HTR-8/SVneo (cell line): ENCODE measurements around the gene GSTM3.

Source experiments
- DNase-seq: peaks from one replicate; pipeline ENCODE4 v3.0.0; 2011; ENCODE audit warnings: low spot score, mixed read lengths; ENCODE audit not compliant: insufficient read length
- FAIRE-seq: peaks from 2 replicates; lab custom pipeline; 2011; peaks lifted over from hg19 to GRCh38; lab: Jason Lieb, UNC

The GSTM3 gene

DNA sequence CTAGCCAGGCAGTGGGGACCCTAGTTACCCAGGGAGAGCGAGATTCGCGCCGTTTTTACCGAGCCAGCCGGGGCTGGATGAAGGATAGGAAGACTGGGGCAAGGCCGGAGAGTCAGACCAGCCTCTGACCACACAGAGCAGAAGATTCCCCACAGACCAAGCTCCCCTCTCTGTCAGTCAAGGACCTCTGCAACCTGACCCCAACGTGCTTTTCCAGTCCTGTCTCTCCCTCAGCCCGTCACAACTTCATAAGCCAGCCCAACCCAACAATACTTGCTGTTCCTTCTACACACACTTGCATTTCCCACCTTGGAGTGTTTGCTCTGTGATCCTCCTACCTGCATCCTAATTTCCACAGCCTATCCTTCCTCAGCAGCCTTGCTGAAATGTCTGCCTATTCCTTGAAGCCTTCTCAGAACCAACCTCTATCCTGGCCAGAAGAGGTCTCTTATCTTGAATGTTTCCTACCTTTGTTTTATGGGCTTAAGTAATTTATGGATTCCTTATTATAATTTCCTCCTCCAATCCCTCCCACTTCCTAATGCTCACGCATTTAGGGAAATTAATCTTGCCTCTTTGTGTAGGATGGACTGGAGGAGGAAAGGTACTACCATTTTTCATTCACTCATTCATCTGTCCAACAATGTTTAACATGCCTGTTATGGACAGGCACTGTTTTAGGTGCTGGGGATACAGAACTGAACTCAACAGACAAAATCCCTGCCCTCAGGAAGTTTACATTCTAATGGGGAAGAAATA, at the start of gene GSTM3:
GSTM3 (minus strand) TSS at position 424 of the 759 bp plus-strand sequence. CDS start 751 bp downstream, outside the sequence.
- FAIRE-seq: no peak
- DNase-seq: no peak

DNA sequence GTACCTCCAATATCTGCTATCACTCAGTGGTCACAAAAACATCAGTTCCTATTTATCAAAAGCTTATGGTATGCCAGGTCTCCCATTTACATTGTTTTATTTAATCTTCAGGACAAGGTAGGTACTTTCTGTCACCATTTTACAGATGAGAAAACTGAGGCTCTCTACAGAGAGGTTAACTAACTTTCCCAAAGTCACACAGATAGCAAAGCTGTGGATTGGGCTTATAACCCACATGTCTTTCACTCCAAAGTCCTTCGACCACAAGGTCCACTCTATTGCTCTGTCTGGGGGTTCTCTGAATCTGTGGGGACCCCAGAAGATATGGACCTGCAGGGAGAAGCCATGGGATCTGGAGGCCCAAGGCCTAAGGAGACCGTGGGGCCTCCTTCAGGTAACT, 49.5 kb upstream of the GSTM3 start:
- FAIRE-seq: no peak
- no peak for DNase-seq

DNA sequence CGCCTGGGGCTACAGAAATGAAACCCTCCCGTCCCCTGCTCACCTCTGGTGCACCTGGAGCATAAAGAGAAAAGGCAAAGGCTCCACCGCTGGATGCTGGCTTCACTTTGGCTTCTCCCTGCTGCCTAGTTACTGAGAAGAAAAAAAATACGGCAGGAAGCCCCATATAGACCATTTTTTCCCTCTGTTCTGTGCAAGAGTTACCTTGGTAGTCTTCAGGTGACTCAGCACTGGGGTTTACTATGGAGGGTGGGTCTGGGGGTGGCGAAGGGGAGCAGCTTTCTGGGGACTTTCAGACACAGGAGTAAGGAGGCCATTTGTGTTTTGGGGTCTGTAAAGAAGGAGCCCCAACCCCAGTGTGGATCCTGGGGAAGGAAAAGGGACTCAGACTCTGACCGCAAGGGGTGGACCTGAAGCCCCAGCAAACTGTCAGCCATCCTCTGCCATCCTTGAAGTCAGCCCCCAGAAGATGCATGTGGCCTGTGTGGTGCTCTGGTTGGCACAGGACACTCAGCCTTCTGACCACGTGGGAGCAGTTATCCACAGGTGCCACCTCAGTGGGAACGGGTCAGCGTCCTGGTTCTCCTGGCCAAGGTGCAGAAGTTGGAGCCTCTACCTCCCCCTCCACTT, 48.8 kb upstream of the GSTM3 start:
- FAIRE-seq (no peak), DNase-seq (no peak)

DNA sequence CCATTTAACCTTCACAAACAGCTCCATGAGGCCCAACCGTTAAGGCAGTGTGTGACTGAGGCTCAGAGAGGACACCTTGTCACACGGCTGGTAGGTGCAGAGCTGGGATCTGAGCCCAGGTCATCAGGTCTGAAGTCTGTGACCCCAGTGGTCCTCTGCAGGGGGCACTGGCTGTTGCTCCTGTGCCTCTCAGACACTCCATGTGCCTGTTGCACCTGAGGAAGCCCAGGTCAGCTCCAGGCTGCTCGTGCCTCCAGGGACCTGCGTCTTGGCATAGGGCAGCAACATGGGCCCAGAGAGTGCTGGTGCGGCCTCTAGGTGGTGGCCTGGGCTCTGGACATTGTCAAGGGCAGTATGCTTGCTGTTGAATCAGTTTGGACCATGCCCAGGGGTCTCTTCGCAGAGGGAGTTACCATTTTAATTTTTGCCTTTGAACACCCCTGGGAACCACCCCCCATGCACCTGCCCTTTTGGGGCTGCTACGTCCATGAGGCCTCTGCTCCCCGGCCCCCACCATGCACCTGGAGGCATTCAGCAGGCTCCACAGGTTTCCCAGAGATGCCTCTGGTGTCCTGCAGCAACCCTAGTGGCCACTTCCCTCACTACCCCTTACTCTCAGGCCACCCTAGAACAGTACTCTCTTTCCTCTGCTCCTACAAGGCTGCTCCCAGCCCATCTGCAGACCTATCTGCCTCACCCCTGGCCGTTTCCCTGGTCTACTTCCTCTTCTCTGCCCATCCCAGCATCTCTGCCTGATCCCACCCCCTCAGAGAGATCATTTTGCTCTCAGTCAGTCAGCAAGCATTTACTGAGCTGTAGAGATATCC, 48.1 kb upstream of the GSTM3 start:
- FAIRE-seq: no peak
- DNase-seq: no peak

DNA sequence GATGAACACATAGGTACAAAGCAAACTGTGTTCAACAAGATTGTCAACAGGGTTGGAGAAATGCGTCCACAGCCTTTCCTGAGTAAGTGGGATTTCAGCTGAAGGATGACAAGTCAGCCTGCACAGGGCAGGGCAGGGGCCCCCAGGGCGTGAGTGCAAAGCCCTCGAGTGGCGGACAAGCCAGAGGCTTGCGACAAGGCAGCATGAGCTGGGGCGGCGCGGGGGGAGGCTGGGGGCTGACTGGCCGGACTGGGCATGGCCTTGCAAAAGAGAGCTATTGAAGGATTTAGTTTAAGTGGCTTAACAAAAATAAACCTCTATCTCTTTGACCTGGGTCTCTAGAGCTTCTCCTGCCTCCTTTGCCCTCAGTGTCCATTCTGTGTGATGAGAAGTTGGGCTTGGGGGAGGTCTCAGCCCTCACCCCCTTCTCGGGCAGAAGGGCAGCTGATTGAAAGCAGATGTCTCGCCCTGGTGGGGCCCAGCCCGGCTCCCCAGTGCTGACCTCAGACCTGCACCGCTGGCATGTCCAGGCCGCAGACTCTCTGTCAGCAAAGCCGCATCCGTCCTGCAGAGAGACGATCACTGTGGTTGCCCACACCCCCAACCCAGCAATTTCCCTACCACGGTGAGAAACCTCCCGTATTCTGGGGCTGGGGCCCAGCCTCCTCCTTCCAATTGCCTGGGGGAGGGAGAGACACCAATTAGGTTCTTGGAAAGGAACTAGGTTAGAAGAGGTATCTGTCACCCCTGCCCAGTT, 47.2 kb upstream of the GSTM3 start:
- FAIRE-seq: no peak

DNA sequence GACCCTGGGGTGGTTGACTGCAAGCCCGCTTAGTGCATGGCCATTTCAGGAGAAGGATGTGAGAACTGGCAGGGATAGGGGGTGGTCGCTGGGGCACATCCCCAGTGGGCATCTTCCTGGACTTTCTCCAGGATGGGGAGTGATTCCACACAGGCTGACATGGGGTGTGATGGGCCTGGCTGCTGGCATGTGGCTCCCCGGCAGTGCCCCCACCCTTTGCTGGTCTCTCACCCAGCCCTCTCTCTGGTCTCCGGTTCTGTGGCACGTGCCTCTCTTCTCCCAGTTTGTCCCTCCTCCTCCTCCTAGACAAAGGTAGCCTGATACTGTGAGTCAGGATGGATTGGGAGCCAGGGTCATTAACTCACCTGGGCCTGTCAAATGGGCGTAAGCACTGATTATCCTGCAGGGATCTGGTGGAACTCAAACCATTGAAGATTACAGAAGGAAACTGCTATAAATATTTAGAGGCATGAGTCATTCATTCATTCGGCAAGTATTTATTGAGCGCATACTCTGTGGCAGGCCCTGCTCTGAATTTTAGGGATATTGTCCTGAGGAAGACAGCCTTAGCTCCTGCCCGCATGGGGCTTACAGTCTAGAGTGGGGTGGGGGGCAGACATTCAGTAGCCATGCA, 46.5 kb upstream of the GSTM3 start:
- DNase-seq (no peak), FAIRE-seq (no peak)

More for the DNA sequence above, 47.2 kb upstream of the GSTM3 start:
- no peak for DNase-seq

DNA sequence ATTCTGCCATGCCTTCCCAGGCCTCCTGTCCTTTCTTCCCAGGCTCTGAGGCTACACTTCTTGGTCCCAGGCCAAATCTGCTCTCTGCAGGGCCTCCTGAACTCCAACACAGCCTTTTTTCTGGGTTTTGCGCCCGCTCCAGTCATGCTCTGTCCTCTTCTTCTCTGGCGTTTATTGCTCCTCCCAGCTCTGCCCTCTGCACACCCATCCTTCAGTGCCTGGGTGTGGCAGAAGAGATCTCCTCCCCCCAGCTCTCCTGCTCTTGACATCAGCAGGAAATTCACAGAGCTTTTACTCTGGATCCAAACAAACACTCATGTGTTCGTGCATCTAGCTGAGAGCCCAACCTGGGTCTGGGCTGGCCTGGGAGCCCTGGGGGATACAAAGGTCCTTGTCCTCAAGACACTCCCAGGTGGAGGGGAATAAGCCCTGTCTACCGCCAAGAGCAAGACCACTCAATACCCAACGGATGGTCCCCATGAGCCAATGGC, 45.7 kb upstream of the GSTM3 start:
- no peak for FAIRE-seq
- DNase-seq: no peak

DNA sequence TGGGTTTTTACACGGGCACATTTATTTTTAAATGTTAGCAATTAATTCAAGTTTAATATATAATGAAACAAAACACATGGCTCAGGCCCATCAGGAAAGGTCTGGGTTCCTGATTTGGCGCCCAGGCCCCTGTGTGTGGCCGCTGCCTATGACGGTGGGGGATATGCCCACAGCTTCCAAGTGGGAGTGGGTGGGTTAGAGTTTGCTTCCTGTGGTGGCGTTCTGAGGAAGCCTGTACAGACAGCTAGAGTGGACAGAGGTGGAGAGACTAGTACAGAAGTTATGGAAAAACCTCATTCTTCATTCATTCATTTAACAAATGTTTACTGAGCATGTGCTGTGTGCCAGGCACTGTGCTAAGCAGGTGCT, 45.3 kb upstream of the GSTM3 start:
- DNase-seq (no peak), FAIRE-seq (no peak)

DNA sequence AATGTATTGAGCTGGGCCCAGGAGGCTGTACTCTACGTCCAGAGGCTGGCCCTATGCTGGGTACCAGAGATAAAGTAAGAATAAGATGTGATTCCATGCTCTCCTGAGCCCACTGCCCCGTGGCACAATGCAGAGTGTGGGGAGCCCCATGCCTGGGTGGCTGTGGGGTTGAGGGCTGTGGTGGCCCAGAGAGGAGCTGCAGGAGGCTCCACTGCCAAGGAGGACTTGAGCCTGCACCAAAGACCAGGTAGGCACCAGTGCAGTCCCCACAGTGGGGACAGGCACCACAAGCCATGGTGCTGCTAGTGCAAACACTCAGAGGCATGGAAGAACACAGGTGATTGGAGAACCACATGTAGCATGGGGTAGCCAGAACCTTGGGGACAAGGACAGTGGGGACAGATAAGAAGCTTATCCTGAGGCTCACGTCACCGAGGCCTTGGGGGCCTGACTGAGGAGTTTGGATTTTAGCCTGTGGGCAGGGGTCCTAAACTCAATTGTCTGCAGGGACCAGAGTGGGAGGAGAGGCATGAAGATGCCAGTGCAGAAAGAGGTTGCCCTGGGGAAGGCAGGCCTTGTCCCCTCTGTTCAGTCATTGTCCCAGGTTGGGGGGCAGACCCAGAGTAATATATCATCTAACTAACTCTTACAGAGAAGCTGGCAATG, 44.7 kb upstream of the GSTM3 start:
- no peak for FAIRE-seq
- no peak for DNase-seq

DNA sequence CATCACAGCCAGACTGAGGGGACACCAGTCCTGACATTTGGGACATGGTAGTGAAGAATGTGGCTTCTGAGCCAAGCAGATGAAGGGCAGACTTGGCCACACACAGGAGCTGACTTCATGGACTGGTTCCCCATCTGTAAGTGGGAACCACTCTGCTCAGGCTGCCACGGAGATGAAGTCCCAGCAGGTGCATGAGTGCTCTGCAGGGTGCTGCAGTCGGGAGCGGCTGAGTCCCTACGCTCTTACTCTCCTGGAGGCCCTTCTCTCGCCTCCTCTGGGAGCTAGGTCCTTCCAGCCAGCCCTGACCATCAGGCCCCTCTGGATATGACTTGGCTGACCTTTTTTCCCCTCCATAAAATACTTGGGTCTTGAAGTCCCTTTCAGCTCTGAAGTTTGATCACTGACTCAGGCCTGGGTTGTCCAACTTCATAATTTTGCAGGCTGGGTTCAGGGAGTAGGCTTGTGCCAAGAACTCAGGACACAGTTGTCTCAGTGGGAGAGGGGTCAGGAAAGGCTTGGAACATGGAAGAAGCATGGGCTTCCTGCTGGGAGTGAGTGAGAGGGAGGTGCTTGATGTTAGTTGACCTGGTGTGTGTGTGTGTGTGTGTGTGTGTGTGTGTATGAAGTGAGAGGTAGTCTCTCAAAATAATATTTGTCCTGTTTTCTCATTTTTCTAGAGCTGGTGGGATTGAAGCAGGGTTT, 43.9 kb upstream of the GSTM3 start:
- DNase-seq (no peak), FAIRE-seq (no peak)

DNA sequence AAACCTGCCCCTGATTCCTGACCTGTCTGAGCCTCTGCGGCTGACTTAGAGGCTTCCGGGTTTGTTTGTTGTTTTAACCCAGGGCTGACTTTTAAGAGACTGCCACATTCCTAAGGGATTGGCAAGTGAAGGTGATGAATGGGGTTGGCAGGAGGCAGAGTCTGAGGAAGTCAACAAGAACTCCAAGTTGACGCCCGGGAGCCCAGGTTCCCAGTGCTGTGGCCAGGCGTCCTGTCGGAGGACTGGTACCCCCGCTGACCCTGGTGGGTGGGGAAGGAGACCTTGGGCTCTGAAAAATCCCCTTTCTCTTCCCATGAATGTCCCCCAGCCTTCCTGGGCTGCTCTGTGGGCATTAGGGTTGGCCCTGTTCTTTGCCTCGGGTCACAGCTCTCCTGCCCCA, 42.6 kb upstream of the GSTM3 start:
- FAIRE-seq (no peak), DNase-seq (peak; percentile 74)

DNA sequence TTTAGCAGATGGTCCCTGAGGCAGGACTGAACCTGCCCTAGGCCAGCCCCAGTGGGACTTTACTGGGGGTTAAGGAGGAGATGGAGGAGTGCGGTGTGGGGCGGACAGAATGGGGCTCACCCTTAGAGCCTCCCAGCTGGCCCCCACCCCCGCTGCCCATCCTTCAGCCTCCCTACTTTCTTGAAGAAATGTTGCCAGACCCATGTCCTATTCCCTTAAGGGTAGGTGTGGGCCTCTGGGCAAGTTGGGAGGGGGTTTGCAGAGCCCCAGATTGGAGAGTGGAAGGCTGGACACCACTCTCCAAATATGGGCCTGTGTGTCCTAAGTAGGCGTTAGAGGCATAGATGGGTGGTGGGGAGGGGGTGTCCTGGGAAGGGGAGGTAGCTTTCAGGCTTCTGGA, 42.1 kb upstream of the GSTM3 start:
- no peak for FAIRE-seq

DNA sequence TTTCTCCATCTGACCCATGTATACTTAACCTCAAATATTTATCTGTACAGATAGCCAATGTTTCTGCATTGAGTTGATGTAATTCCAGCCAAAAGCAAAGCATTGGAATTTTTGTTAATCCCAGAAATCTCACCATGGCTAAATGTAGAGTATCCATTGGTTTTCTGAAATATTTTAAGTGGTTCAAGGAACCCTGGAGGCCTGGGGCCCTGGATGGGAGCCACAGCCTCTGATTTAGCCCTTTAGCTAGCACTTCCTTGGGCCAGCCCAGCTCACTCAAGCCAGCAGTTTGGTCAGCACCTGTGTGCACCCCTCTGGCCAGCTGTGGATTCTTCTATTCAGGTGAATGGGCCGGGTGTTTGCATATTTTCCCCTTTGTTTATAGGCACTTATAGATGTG, 41.7 kb upstream of the GSTM3 start:
- FAIRE-seq (no peak), DNase-seq (no peak)

More for the DNA sequence above, 42.1 kb upstream of the GSTM3 start:
- no peak for DNase-seq

DNA sequence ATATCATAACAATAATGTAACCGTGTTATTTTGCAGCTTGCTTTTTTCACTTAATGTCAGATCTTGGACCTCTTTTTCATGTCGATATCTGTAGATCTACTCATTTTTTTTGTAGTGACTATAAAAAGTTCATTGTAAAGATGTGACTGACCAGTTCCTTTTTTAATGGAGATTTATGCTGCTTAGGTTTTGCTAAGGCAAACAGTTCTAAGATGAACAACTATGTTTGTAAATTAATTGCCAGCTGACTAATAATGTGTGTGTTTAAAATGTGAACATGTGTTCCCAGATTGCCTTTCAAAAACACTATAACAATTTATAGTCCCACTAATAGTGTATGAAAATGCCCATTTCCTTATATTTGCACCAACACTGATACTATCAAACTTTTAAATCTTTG, 41.0 kb upstream of the GSTM3 start:
- no peak for FAIRE-seq
- DNase-seq: no peak

DNA sequence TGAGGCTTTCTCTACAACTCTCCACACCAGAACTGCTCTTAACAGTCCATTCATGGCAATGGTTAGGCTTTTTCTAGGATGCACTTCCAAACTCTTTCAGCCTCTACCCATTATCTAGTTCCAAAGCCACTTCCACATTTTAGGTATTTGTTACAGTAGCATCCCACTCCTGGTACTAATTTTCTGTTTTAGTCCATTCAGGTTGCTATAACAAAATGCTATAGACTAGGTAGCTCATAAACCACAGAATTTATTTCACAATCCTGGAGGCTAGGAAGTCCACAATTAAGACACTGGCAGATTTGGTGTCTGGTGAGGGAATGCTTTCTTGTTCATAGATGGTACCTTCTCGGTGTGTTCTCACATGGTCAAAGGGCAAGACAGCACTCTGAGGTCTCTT, 40.1 kb upstream of the GSTM3 start:
- DNase-seq (no peak), FAIRE-seq (no peak)

DNA sequence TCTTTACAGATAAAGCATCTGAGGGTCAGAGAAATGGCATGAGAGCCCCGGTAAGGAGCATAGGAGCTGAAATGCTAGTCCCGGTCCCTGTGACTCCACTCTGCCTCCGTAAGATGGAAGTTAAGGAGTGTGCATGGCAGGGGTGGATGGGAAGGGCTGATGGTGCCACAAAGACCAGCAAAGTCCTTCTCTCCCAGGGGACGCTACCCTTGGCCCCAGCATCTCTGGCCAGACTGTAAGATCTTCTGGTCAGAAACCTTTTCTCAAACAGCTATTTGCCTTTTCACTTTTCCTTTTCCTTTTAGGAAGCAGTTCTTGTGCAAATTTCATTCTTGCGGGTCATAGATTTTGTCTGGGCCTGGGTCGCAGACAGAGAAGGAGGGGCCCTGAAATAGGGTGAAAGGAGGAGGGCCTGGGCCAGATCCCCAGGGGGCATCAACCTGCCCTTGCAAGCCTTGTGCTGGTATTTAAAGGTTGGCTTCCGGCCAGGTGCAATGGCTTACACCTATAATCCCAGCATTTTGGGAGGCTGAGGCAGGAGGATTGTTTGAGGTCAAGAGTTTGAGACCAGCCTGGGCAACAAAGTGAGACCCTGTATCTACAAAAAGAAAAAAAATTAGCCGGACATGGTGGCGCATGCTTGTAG, 37.3 kb upstream of the GSTM3 start:
- DNase-seq: no peak
- no peak for FAIRE-seq

DNA sequence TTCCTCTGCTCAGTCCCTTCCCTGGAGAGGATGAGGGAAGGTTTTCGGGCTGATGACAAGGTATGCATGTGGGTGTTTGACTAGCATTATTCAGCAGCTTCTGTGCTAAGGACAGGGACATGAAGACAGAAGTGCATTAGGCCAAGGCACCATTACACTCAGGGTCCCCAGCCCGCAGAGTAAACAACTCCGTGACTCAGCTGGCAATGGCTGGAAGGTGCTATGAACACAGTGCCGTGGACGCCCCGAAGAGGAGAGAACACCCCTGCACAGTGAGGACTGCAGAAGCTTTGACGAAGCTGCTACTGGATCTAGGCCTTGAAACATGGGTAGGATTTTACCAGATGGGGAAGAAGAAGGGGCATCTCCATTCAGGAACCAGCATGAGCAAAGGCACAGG, 36.6 kb upstream of the GSTM3 start:
- no peak for FAIRE-seq
- no peak for DNase-seq

DNA sequence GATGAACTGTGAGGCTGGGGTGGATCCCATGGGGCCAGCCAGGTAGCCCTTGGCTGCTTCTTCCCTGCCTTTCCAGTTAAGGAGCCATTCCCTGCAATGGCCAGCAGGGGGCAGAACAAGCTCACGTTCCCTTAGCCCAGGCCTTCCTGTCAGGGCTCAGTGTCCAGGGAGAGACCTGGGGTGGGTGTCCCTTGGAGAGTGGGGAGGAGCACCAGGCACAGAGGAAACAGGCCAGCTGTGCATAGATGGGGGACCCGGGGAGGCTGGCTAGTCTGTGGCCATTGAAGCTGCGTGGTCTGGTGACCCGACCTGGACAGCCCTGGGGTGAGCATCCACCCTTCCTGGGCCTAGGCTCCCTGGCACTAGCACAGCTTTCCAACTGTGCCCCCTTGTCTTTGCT, 36.1 kb upstream of the GSTM3 start:
- FAIRE-seq: no peak
- peak; percentile 76 for DNase-seq
